Measurements from ENCODE around the gene LPCAT1. TPM values are rescaled to one million over a fixed set of nuclear protein-coding genes. Genes with fewer than 3 reads are reported as not detected.
"Not testable (repeated sequence)": the region's sequence is repeated elsewhere in the genome, so short reads cannot be mapped to it uniquely, and the experiment has no call there.

LPCAT1 gene
- polyA plus RNA-seq, 4 donors = 4.5 to 22.3 (median 7.5) TPM

- Histone ChIP-seq H3K9me3 (ENCODE audit: control insufficient read depth in 2 of 2, insufficient read depth in 1 of 2, low read depth in 1 of 2, low read length in 1 of 2) (no peaks in the 10 kb centered on the region), H3K27ac (ENCODE audit: low read depth in 1 of 3, low read length in 2 of 3) (no peak overlapping the region), H3K4me3 (ENCODE audit: low read depth in 1 of 3, low read length in 3 of 3) (no peak overlapping the region), H3K36me3 (ENCODE audit: control insufficient read depth in 3 of 3, insufficient read depth in 2 of 3, low read depth in 1 of 3, low read length in 3 of 3) (peaks cover 0 to 20% (median 0%) of the 10 kb centered on the region in 3 donors), H3K4me1 (ENCODE audit: control insufficient read depth in 3 of 3, insufficient read depth in 2 of 3, low read depth in 1 of 3, low read length in 2 of 3) (no peaks in the 10 kb centered on the region), H3K27me3 (ENCODE audit: control insufficient read depth in 3 of 3, insufficient read depth in 3 of 3, low read length in 3 of 3) (no peaks in the 10 kb centered on the region)
- no peak for DNase-seq
- FAIRE-seq = no peak
- WGBS, 3 donors = 97 to 99% (median 97%) methylated on average over 22 of the region's 22 CpGs
Measured at GRCh38 chr5:1465117-1465516, 58.6 kb downstream of the LPCAT1 start.

- Histone ChIP-seq H3K27me3 (ENCODE audit: control insufficient read depth in 3 of 3, insufficient read depth in 3 of 3, low read length in 3 of 3) (no peaks in the 10 kb centered on the region), H3K4me1 (ENCODE audit: control insufficient read depth in 3 of 3, insufficient read depth in 2 of 3, low read depth in 1 of 3, low read length in 2 of 3) (no peaks in the 10 kb centered on the region), H3K27ac (ENCODE audit: low read depth in 1 of 3, low read length in 2 of 3) (no peak overlapping the region), H3K9me3 (ENCODE audit: control insufficient read depth in 2 of 2, insufficient read depth in 1 of 2, low read depth in 1 of 2, low read length in 1 of 2) (no peaks in the 10 kb centered on the region), H3K4me3 (ENCODE audit: low read depth in 1 of 3, low read length in 3 of 3) (no peak overlapping the region), H3K36me3 (ENCODE audit: control insufficient read depth in 3 of 3, insufficient read depth in 2 of 3, low read depth in 1 of 3, low read length in 3 of 3) (peaks cover 0 to 18% (median 0%) of the 10 kb centered on the region in 3 donors)
- FAIRE-seq (no peak), DNase-seq (no peak)
- WGBS, 3 donors = 91 to 92% (median 92%) methylated on average over 18 of the region's 18 CpGs
Measured at GRCh38 chr5:1464511-1464910, 59.2 kb downstream of the LPCAT1 start.

DNA sequence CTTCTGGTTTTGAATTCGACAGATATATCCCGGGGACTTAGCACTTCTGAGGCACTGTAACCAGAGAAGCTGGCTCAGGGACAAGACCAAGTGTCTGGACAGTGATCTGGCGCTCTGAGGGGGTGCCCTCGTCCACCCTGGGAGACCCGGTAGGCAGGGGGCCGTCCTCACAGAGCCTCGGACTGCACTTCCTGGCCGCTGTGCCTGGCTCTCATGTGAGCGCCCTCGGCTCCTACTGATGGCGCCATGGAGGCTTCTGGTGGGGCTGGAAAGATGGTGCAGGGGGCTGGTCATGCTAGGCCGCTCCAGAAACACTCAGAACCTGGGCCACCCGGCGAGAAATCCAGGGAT, 59.7 kb downstream of the LPCAT1 start:
- H3K4me3 ChIP-seq (ENCODE audit: low read depth in 1 of 3, low read length in 3 of 3) = no peak overlapping the region
- DNase-seq (no peak), FAIRE-seq (no peak)
- H3K27me3 ChIP-seq (ENCODE audit: control insufficient read depth in 3 of 3, insufficient read depth in 3 of 3, low read length in 3 of 3) = no peaks in the 10 kb centered on the region
- H3K36me3 ChIP-seq (ENCODE audit: control insufficient read depth in 3 of 3, insufficient read depth in 2 of 3, low read depth in 1 of 3, low read length in 3 of 3) = peaks cover 0 to 18% (median 0%) of the 10 kb centered on the region in 3 donors
- H3K4me1 ChIP-seq (ENCODE audit: control insufficient read depth in 3 of 3, insufficient read depth in 2 of 3, low read depth in 1 of 3, low read length in 2 of 3) = no peaks in the 10 kb centered on the region
- H3K27ac ChIP-seq (ENCODE audit: low read depth in 1 of 3, low read length in 2 of 3) = no peak overlapping the region
- no peaks in the 10 kb centered on the region for H3K9me3 ChIP-seq (ENCODE audit: control insufficient read depth in 2 of 2, insufficient read depth in 1 of 2, low read depth in 1 of 2, low read length in 1 of 2)
- 95 to 98% (median 96%) methylated on average over 14 of the region's 14 CpGs for WGBS, 3 donors

DNA sequence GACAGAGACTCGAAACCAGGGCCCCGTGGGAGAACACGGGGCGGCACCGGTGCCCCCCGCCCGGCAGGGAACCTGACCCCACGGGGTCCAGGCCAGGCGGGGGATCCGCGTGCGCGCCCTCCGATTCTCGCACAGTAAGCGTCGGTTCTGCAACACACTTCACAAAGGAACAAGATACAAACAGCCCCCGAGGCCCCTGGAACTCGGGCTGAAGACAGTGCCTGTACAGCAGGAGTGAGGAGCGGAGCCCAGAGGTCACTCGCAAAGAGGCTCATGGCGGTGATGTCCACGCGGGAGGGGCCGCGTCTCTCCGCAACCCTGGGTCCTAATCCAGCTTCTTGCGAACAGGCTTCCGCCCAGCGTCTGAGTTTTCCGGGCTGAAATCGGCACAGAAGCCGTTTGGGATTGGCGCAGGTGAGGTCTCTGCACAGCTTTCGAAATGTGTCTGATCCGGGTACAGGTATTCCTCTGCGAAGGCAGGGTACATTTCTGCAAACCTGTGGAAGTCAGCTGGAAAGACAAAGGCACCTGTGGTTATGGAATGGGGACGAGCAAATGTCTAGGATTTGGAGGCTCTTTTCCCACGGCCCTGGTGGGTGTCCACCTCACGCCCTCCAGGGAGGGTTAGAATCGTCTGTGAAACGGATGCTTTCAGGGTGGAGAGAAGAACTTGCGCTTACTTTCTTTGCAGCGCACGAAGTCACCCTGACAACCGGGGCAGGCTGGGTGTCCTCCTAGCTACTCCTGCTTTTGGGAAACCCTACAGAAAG, 60.2 kb downstream of the LPCAT1 start:
- H3K9me3 ChIP-seq (ENCODE audit: control insufficient read depth in 2 of 2, insufficient read depth in 1 of 2, low read depth in 1 of 2, low read length in 1 of 2) = no peaks in the 10 kb centered on the region
- H3K27ac ChIP-seq (ENCODE audit: low read depth in 1 of 3, low read length in 2 of 3) = no peak overlapping the region
- FAIRE-seq = no peak
- DNase-seq = no peak
- WGBS, 3 donors = 96 to 97% (median 97%) methylated on average over 46 of the region's 46 CpGs
- no peak overlapping the region for H3K4me3 ChIP-seq (ENCODE audit: low read depth in 1 of 3, low read length in 3 of 3)
- no peaks in the 10 kb centered on the region for H3K4me1 ChIP-seq (ENCODE audit: control insufficient read depth in 3 of 3, insufficient read depth in 2 of 3, low read depth in 1 of 3, low read length in 2 of 3)
- peaks cover 0 to 18% (median 0%) of the 10 kb centered on the region in 3 donors for H3K36me3 ChIP-seq (ENCODE audit: control insufficient read depth in 3 of 3, insufficient read depth in 2 of 3, low read depth in 1 of 3, low read length in 3 of 3)
- H3K27me3 ChIP-seq (ENCODE audit: control insufficient read depth in 3 of 3, insufficient read depth in 3 of 3, low read length in 3 of 3) = no peaks in the 10 kb centered on the region

GRCh38 chr5:1462358-1462757, 61.4 kb downstream of the LPCAT1 start:
- Histone ChIP-seq H3K27me3 (ENCODE audit: control insufficient read depth in 3 of 3, insufficient read depth in 3 of 3, low read length in 3 of 3) (no peaks in the 10 kb centered on the region), H3K27ac (ENCODE audit: low read depth in 1 of 3, low read length in 2 of 3) (no peak overlapping the region), H3K36me3 (ENCODE audit: control insufficient read depth in 3 of 3, insufficient read depth in 2 of 3, low read depth in 1 of 3, low read length in 3 of 3) (peaks cover 0 to 18% (median 0%) of the 10 kb centered on the region in 3 donors), H3K4me1 (ENCODE audit: control insufficient read depth in 3 of 3, insufficient read depth in 2 of 3, low read depth in 1 of 3, low read length in 2 of 3) (no peaks in the 10 kb centered on the region), H3K9me3 (ENCODE audit: control insufficient read depth in 2 of 2, insufficient read depth in 1 of 2, low read depth in 1 of 2, low read length in 1 of 2) (peaks cover 0 to 6% of the 10 kb centered on the region in 2 donors), H3K4me3 (ENCODE audit: low read depth in 1 of 3, low read length in 3 of 3) (no peak overlapping the region)
- FAIRE-seq (no peak), DNase-seq (no peak)
- WGBS, 3 donors = 91 to 93% (median 91%) methylated on average over 20 of the region's 20 CpGs

DNA sequence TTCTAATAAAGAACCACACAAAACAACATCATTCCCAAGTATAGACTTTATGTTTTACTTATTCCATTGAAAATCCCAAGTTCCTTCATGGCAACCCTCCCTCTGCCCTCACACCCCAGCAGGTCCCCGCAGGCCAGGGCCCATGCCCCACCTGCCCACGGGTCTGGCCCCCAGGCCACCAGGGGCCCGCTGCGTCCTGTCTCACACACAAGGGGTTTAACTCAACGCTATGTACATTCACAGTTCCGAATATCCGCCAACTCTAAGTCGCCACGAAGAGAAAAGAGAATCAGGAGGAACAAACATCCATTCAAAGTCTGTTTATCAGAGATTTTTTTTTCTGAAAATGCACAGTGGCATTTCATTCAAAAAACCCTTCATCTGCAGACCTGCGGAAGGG, 62.4 kb downstream of the LPCAT1 start:
- 94 to 97% (median 96%) methylated on average over 10 of the region's 10 CpGs for WGBS, 3 donors
- FAIRE-seq = no peak

DNA sequence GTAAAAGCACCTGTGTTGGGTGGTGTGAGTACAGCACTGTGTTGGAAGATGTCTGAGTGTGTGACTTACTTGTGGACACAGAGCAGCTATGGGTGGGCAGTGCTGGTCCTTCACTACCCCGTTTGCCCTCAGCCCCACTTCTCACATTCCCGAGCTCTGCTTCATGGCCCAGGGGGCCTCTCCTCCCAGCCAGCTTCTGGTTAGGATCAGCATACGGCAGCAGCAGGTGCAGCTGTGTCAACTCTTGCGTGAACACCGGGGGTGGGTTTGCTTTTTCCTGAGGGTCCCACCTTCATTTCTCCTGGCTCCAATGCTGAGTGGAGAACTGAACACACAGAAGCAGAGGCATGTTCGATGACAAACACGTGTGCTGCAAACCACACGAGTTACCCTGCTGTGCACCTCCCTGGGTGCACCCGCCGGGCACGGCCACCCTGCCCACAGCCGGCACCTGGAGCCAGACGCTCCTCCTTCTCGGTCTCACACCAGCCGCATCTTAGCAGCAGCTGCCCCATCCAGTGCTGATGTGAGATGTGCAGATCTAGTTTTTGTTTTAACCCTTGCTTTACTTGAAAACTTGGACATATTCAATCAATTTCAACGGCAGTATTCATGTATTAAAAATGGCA, 63.6 kb downstream of the LPCAT1 start:
- FAIRE-seq (no peak), DNase-seq (no peak)
- H3K27ac ChIP-seq (ENCODE audit: low read depth in 1 of 3, low read length in 2 of 3) = no peak overlapping the region
- no peak overlapping the region for H3K4me3 ChIP-seq (ENCODE audit: low read depth in 1 of 3, low read length in 3 of 3)
- H3K36me3 ChIP-seq (ENCODE audit: control insufficient read depth in 3 of 3, insufficient read depth in 2 of 3, low read depth in 1 of 3, low read length in 3 of 3) = peaks cover 0 to 16% (median 0%) of the 10 kb centered on the region in 3 donors
- peaks cover 0 to 16% of the 10 kb centered on the region in 2 donors for H3K9me3 ChIP-seq (ENCODE audit: control insufficient read depth in 2 of 2, insufficient read depth in 1 of 2, low read depth in 1 of 2, low read length in 1 of 2)
- H3K27me3 ChIP-seq (ENCODE audit: control insufficient read depth in 3 of 3, insufficient read depth in 3 of 3, low read length in 3 of 3) = no peaks in the 10 kb centered on the region
- no peaks in the 10 kb centered on the region for H3K4me1 ChIP-seq (ENCODE audit: control insufficient read depth in 3 of 3, insufficient read depth in 2 of 3, low read depth in 1 of 3, low read length in 2 of 3)
- 80 to 93% (median 88%) methylated on average over 16 of the region's 16 CpGs for WGBS, 3 donors

More for the DNA sequence above, 62.4 kb downstream of the LPCAT1 start:
- Histone ChIP-seq H3K4me3 (ENCODE audit: low read depth in 1 of 3, low read length in 3 of 3) (no peak overlapping the region), H3K27me3 (ENCODE audit: control insufficient read depth in 3 of 3, insufficient read depth in 3 of 3, low read length in 3 of 3) (no peaks in the 10 kb centered on the region), H3K4me1 (ENCODE audit: control insufficient read depth in 3 of 3, insufficient read depth in 2 of 3, low read depth in 1 of 3, low read length in 2 of 3) (no peaks in the 10 kb centered on the region), H3K36me3 (ENCODE audit: control insufficient read depth in 3 of 3, insufficient read depth in 2 of 3, low read depth in 1 of 3, low read length in 3 of 3) (peaks cover 0 to 16% (median 0%) of the 10 kb centered on the region in 3 donors), H3K27ac (ENCODE audit: low read depth in 1 of 3, low read length in 2 of 3) (no peak overlapping the region), H3K9me3 (ENCODE audit: control insufficient read depth in 2 of 2, insufficient read depth in 1 of 2, low read depth in 1 of 2, low read length in 1 of 2) (peaks cover 0 to 10% of the 10 kb centered on the region in 2 donors)
- no peak for DNase-seq

DNA sequence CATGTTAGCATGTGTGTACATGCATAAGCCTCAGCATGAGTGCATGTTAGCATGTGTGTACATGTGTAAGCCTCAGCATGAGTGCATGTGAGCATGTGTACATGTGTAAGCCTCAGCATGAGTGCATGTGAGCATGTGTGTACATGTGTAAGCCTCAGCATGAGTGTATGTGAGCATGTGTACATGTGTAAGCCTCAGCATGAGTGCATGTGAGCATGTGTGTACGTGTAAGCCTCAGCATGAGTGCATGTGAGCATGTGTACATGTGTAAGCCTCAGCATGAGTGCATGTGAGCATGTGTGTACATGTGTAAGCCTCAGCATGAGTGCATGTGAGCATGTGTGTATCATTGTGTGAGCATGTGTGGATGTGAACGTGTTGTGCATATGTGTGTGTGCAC, 64.3 kb downstream of the LPCAT1 start:
- WGBS, 3 donors = 87 to 100% (median 91%) methylated on average over 2 of the region's 2 CpGs
- DNase-seq; FAIRE-seq; H3K27me3 ChIP-seq (ENCODE audit: control insufficient read depth in 3 of 3, insufficient read depth in 3 of 3, low read length in 3 of 3); H3K27ac ChIP-seq (ENCODE audit: low read depth in 1 of 3, low read length in 2 of 3); H3K4me1 ChIP-seq (ENCODE audit: control insufficient read depth in 3 of 3, insufficient read depth in 2 of 3, low read depth in 1 of 3, low read length in 2 of 3); H3K4me3 ChIP-seq (ENCODE audit: low read depth in 1 of 3, low read length in 3 of 3): not testable (repeated sequence)
- Histone ChIP-seq H3K36me3 (ENCODE audit: control insufficient read depth in 3 of 3, insufficient read depth in 2 of 3, low read depth in 1 of 3, low read length in 3 of 3) (peaks cover 0 to 15% (median 0%) of the 10 kb centered on the region in 3 donors), H3K9me3 (ENCODE audit: control insufficient read depth in 2 of 2, insufficient read depth in 1 of 2, low read depth in 1 of 2, low read length in 1 of 2) (peaks cover 0 to 20% of the 10 kb centered on the region in 2 donors)

All from small intestine (tissue), 7 donors.